Gastrocnemius medialis (tissue), 4 donors: ENCODE measurements around the gene EXOC7.

Experiments
- POLR2A ChIP-seq, 2 donors: fragments of 450-650 bp; IDR thresholded peaks; one replicate each; pipeline ENCODE4 v1.6.1; 2017; ENCODE audit warnings: antibody characterized with exemption in 2 of 2, mild to moderate bottlenecking in 2 of 2, moderate library complexity in 2 of 2
- TF ChIP-seq, protein P1 (sequence below), 5 experiments: fragments of 450-650 bp in 3 of 5; fragments of 200-600 bp in 2 of 5; sonication (generic) in 2 of 5; IDR thresholded peaks in 4 of 5; conservative IDR thresholded peaks in 1 of 5; 1 replicate in 4 of 5; 2 replicates in 1 of 5; pipeline ENCODE4 v1.5.1; 2016 to 2019; ENCODE audit warnings: antibody characterized with exemption in 5 of 5, mild to moderate bottlenecking in 3 of 5, moderate library complexity in 3 of 5

- TF ChIP-seq, protein P1, sequence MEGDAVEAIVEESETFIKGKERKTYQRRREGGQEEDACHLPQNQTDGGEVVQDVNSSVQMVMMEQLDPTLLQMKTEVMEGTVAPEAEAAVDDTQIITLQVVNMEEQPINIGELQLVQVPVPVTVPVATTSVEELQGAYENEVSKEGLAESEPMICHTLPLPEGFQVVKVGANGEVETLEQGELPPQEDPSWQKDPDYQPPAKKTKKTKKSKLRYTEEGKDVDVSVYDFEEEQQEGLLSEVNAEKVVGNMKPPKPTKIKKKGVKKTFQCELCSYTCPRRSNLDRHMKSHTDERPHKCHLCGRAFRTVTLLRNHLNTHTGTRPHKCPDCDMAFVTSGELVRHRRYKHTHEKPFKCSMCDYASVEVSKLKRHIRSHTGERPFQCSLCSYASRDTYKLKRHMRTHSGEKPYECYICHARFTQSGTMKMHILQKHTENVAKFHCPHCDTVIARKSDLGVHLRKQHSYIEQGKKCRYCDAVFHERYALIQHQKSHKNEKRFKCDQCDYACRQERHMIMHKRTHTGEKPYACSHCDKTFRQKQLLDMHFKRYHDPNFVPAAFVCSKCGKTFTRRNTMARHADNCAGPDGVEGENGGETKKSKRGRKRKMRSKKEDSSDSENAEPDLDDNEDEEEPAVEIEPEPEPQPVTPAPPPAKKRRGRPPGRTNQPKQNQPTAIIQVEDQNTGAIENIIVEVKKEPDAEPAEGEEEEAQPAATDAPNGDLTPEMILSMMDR (IDR thresholded peaks at IDR 0.05 in 4 of 5, conservative IDR thresholded peaks at IDR 0.05 in 1 of 5) = no peak
- no peak for TF ChIP-seq POLR2A (IDR thresholded peaks at IDR 0.05)
These were observed 16.1 kb downstream of the EXOC7 start for GRCh38 chr17:76087531-76087930.
